CD4-positive, alpha-beta T cell treated with Interleukin-17A for 4 hours (primary cell): ENCODE results near the gene FAM76A.
"Not testable (repeated sequence)": the region's sequence is repeated elsewhere in the genome, so short reads cannot be mapped to it uniquely, and the experiment has no call there.

ENCODE experiments used
- DNase-seq: peaks from one replicate; pipeline ENCODE4 v3.0.0-alpha.2; 2020; ENCODE audit warnings: mixed read lengths

The FAM76A gene

GRCh38 chr1:27782950-27783349 lies 57.2 kb downstream of the FAM76A start:
- no peak for DNase-seq

- DNase-seq, result no peak
Observed at GRCh38 chr1:27784700-27785099, 58.9 kb downstream of the FAM76A start.

DNA sequence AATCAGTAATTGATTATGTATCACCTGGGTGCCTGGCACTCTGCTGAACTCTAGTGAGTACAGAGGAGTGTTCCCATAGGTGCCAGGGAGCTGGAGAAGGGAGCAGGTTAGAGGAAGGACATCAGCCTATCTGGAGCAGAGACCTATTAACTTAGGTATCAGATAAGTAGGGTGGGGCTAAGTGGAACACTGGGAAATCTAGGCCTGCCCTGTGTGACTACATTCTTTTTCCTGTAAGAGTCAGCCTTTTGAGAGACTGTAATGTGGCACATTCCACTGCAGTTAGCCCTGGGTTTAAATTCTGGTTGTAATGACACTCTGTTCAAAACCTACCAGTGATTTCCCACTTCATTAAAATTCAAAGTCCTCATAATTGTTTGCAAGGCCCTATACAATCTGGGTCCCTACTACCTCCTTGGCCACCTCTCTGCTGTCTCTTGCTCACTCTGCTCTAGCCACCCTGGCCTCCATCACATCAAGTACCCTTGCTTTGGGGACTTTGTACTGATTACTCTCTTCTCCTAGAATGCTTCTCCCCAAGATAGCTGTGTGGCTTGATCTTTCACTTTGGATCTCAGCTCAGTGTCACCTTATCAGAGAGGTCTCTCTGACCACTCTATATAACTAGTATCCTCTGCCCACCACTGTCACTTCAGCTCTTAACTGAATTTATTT lies 60.2 kb downstream of the FAM76A start:
- no peak for DNase-seq

DNA sequence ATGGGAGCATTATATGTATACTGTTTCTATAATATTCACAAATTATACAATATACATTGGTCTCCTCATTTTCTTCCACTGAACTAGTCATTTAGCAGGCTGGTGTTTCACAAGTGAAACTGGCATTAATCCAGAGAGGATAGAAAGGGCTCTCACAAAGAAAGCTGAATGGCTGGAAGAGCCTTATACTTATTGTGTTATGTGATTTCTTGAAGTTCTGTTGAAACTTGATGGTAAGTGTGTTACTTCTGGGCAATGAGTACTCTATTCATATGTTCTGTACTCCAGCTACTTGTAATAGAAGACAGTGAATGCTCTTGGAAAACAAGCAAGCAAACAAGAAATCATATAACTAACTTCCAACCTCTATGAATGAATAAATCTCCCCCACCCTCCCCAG lies 62.1 kb downstream of the FAM76A start:
- no peak for DNase-seq

DNA sequence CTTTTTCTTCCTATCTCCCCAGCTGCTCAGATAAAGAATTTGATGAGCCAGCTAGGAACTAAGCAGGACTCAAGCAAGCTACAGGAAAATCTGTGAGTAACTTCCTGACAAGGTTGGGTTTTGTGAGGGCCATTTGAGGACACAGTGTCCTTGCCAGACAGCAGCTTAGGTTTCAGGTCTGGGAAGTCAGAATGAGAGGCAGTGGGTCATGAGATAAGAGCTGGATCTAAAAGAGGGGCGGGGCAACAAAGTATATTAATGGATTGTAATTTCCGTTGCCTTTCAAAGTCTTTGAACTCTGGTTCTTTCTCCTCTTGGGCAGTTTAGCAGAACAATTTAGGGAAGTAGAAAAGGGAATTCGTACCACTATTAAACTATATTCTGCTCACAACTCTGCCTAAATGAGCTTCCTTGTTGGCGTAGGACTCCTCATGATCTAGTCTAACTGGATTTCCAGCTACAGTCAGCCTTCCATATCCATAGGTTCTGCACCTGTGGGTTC lies 63.8 kb downstream of the FAM76A start:
- no peak for DNase-seq

DNA sequence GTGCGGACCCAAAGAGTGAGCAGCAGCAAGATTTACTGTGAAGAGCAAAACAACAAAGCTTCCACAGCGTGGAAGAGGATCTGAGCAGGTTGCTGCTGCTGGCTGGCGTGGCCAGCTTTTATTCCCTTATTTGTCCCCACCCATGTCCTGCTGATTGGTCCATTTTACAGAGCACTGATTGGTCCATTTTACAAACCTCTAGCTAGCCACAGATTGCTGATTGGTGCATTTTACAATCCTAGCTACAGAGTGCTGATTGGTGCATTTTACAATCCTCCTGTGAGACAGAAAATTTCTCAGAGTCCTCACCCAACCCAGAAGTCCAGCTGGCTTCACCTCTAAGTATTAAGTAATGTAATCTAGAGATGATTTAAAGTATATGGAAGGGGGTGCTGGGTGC lies 64.5 kb downstream of the FAM76A start:
- DNase-seq, result not testable (repeated sequence)

- no peak for DNase-seq
Observed at GRCh38 chr1:27795601-27796000, 69.8 kb downstream of the FAM76A start.

- no peak for DNase-seq
Observed at GRCh38 chr1:27804791-27805190, 79.0 kb downstream of the FAM76A start.

GRCh38 chr1:27806758-27807157 lies 81.0 kb downstream of the FAM76A start:
- DNase-seq, result no peak

GRCh38 chr1:27807385-27807784 lies 81.6 kb downstream of the FAM76A start:
- DNase-seq, result no peak

GRCh38 chr1:27808131-27808530 lies 82.4 kb downstream of the FAM76A start:
- DNase-seq, result not testable (repeated sequence)

DNA sequence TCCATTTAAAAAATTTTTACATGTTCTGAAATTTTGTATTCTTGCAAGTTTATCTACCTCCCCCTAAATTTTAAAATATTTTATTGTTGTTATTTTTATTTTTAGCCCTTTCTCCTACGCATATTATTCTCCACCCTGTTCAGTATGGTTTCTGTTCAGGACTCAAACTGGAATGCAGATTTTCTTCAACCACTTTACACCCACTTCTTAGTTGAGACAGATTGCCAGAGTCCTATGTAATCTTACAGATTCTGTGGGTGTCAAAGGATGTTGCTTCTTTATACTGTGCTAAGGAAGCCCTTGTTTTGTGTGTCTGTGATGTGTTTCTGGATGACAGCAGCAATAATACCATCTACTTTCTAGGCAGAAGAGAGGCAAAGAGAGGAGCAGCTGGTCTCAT lies 84.1 kb downstream of the FAM76A start:
- no peak for DNase-seq

- DNase-seq, result no peak
Observed at GRCh38 chr1:27811741-27812500, 86.2 kb downstream of the FAM76A start.
